HG02588 (cell line): ENCODE results near the gene MLLT1.

Source experiments
- ATAC-seq: cut with Tn5 transposase; IDR thresholded peaks from one replicate; pipeline ENCODE4 v1.9.1; 2021; ENCODE audit warnings: mild to moderate bottlenecking, moderate library complexity; ENCODE audit not compliant: unreplicated experiment

MLLT1 gene

DNA sequence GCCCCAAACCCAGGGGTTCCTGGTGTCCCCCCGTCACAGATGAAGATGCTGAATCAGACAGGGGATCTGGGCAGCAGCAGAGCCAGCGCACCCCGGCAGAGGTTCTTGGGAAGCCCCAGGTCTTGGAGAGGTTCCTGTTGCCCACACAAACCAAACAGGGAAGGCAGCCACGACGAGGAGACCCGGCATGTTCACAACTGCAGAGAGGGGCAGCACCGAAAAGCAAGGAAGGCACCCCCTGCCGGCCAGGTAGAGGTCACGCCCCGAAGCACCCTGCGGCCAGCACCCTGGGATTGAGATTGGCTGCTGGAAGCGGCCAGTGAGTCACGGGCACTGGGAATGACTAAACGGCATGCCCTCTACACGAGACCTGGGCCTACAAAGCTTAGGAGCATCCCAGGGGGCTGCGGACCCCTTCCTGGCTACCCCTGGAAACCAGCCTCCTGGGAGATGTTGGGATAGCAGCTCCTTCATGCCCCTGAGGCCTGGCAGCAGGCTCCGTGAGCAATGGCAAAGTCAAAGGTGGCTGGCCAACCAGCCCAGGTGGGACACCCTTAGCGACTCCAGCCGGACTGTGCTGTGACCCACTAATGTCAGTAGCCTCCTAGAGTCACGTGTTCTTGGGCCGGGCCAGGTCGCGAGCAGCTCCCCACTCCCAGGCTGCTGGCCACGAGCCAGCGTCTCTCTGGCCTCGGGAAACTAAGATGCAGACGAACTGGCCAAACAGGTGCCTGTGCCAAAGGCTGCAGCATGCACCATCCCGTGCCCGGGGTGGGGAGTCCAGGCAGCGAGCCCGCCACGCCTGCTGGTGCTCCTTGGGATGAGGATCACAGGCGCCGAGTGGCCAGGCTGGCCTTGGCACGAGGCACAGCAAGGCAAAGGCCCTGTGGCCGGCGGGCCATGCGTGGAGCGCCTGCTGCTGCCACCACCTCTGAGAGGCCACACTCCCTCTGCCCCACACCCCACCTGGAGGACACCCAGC lies 43.2 kb downstream of the MLLT1 start:
- no peak for ATAC-seq

GRCh38 chr19:6235031-6235951 lies 44.5 kb downstream of the MLLT1 start:
- no peak for ATAC-seq

GRCh38 chr19:6234527-6234926 lies 45.2 kb downstream of the MLLT1 start:
- ATAC-seq: no peak

GRCh38 chr19:6233827-6234511 lies 45.8 kb downstream of the MLLT1 start:
- ATAC-seq: no peak

- ATAC-seq: no peak
These were observed 46.5 kb downstream of the MLLT1 start for GRCh38 chr19:6233056-6233826.

DNA sequence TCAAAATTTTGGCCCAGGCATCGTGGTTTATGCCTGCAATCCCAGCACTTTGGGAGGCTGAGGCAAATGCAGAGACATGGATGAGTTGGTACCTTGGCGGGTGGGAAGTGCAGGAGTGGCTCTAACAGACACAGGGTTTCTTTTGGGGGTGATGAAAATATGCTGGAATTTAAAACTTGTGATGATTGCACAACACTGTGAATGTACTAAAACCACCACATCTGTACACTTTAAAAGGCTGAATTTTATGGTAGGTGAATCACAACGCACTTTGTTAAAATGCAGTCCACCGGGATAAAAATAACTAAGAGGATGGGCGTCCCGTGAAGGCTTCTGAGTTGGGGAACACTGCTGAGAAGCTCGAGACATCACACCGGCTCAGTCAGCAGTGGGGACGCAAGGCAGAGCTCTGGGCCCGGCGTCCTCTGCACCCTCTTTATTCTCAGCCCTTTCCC lies 47.1 kb downstream of the MLLT1 start:
- ATAC-seq: no peak

DNA sequence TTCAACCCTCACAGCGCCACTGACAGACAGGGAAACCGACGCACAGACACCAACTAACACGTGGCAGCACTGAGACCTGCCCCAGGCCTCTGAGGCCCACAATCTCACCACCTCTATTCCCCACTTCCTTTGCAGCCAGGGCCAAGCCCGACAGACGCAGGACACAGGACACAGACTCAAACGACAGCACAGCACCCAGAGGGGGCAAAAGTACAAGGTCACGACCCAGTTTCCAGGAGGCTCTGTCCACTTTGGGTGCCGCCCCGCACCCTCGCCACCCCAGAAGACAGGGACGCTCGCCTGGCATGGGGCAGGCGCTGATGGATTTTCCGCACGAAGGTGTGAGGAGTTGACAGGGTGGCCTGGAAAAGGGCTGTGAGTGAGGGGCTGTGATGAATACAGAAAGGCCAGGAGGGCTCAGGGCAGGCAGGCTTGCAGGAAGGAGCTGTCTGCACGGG lies 48.8 kb downstream of the MLLT1 start:
- no peak for ATAC-seq

- no peak for ATAC-seq
These were observed 49.6 kb downstream of the MLLT1 start for GRCh38 chr19:6229951-6230712.

GRCh38 chr19:6229216-6229913 lies 50.4 kb downstream of the MLLT1 start:
- no peak for ATAC-seq

DNA sequence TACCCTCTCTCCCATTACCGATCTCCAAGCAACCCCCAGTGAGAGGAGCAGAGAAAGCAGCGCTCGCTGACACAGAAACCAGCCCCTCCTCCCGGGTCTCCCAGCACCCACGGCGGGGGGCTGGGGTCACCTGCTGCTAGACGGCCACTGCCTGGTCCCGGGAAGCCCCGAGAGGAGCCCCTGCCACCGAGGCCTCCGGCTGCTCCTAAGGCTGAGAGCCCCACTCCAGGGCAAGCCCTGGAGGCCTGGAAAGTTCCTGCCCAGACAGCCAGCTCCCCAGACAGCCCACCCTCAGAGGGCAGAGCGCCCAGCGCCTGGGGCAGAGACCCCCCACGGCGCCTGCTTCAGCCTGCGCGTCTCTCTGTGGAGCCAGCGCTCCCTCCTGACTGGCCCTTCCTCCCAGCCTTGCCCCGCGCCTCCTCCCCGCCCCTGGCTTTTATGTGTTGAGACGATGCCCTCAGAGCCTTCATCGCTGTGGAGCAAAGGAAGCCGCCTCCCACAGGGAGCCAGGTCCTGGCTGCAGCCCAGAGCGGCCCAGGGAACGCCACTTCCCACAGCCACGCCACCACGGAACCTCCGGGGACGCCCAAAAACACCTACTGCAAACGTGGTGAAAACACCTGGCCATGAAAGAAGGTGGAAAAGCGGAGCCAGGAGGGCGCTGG lies 51.1 kb downstream of the MLLT1 start:
- ATAC-seq: no peak

GRCh38 chr19:6227936-6228325 lies 51.8 kb downstream of the MLLT1 start:
- no peak for ATAC-seq

DNA sequence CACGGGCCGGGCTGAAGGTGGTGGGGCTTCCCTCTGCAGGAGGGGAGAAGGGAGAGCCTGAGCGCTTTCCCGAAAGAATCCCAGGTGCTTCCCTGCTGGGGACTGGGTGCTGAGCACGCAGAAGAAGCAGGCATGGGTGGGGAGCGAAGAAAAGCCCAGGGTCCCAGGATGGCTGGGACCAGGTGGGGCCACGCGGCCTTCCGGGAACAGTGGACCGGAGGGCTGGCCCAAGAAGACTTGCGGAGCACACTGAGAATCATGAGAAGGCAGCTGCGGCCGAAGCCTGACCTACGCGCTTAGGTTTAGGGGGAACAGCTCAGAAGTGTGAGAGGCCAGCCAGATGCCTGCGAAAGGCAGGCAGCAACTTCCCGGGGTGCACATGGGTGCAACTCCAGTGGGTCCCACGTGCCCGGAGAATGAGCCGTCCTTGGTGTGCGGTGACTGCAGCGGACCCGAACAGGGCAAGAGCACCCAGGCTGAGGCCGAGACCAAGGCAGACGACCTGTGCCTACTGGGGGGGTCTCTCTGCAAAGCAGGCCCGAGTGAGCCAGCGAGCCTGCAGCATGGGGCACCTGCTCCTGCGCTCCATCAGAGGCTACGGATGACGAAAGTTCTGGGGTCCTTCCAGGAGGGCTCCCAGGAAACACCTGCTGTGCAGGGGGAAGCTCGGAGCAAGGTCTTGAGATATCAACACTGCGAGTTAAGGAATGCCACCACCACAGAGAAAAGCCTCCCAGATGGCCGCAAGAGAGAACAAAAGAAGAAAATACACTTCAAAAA lies 52.4 kb downstream of the MLLT1 start:
- ATAC-seq: no peak

GRCh38 chr19:6226444-6227155 lies 53.2 kb downstream of the MLLT1 start:
- no peak for ATAC-seq

GRCh38 chr19:6226012-6226411 lies 53.8 kb downstream of the MLLT1 start:
- no peak for ATAC-seq

- ATAC-seq: no peak
These were observed 54.4 kb downstream of the MLLT1 start for GRCh38 chr19:6225232-6225865.

GRCh38 chr19:6224308-6224675 lies 55.5 kb downstream of the MLLT1 start:
- ATAC-seq: no peak
